ENCODE data around the gene MTCH1.

MTCH1 gene

GRCh38 chr6:37021356-37022129 lies 35.5 kb upstream of the MTCH1 start:
- Mint-ChIP-seq H3K27me3 (ENCODE audit: low read depth) (no peaks in the 10 kb centered on the region), H3K4me1 (ENCODE audit: low read depth) (peaks cover 72% of the 10 kb centered on the region), H3K36me3 (ENCODE audit: low read depth) (no peaks in the 10 kb centered on the region), H3K9me3 (no peaks in the 10 kb centered on the region), H3K4me3 (peak overlapping the region; percentile 64), H3K27ac (peak overlapping the region; percentile 83)
- DNase-seq (ENCODE audit: low spot score): peak; percentile 60

GRCh38 chr6:37020812-37021211 lies 34.8 kb upstream of the MTCH1 start:
- H3K4me1 Mint-ChIP-seq (ENCODE audit: low read depth): peaks cover 67% of the 10 kb centered on the region
- peak overlapping the region; percentile 34 for H3K27ac Mint-ChIP-seq
- no peaks in the 10 kb centered on the region for H3K36me3 Mint-ChIP-seq (ENCODE audit: low read depth)
- H3K9me3 Mint-ChIP-seq: no peaks in the 10 kb centered on the region
- no peak overlapping the region for H3K4me3 Mint-ChIP-seq
- H3K27me3 Mint-ChIP-seq (ENCODE audit: low read depth): no peaks in the 10 kb centered on the region
- no peak for DNase-seq (ENCODE audit: low spot score)

GRCh38 chr6:37020381-37020780 lies 34.4 kb upstream of the MTCH1 start:
- Mint-ChIP-seq H3K4me1 (ENCODE audit: low read depth) (peaks cover 65% of the 10 kb centered on the region), H3K36me3 (ENCODE audit: low read depth) (no peaks in the 10 kb centered on the region), H3K4me3 (no peak overlapping the region), H3K27me3 (ENCODE audit: low read depth) (no peaks in the 10 kb centered on the region), H3K27ac (peak overlapping the region; percentile 34), H3K9me3 (no peaks in the 10 kb centered on the region)
- DNase-seq (ENCODE audit: low spot score): no peak

GRCh38 chr6:37019065-37019450 lies 33.1 kb upstream of the MTCH1 start:
- Mint-ChIP-seq H3K9me3 (no peaks in the 10 kb centered on the region), H3K4me1 (ENCODE audit: low read depth) (peaks cover 55% of the 10 kb centered on the region), H3K27me3 (ENCODE audit: low read depth) (no peaks in the 10 kb centered on the region), H3K27ac (peak overlapping the region; percentile 61), H3K36me3 (ENCODE audit: low read depth) (no peaks in the 10 kb centered on the region), H3K4me3 (no peak overlapping the region)
- DNase-seq (ENCODE audit: low spot score): no peak

- peak; percentile 87 for DNase-seq (ENCODE audit: low spot score)
- Mint-ChIP-seq H3K36me3 (ENCODE audit: low read depth) (no peaks in the 10 kb centered on the region), H3K9me3 (no peaks in the 10 kb centered on the region), H3K27ac (peak overlapping the region; percentile 79), H3K27me3 (ENCODE audit: low read depth) (no peaks in the 10 kb centered on the region), H3K4me1 (ENCODE audit: low read depth) (peaks cover 49% of the 10 kb centered on the region), H3K4me3 (peak overlapping the region; percentile 42)
Observed at GRCh38 chr6:37018198-37019064, 32.4 kb upstream of the MTCH1 start.

- no peaks in the 10 kb centered on the region for H3K9me3 Mint-ChIP-seq
- peaks cover 42% of the 10 kb centered on the region for H3K4me1 Mint-ChIP-seq (ENCODE audit: low read depth)
- peak overlapping the region; percentile 19 for H3K4me3 Mint-ChIP-seq
- peak overlapping the region; percentile 79 for H3K27ac Mint-ChIP-seq
- no peaks in the 10 kb centered on the region for H3K27me3 Mint-ChIP-seq (ENCODE audit: low read depth)
- no peak for DNase-seq (ENCODE audit: low spot score)
- H3K36me3 Mint-ChIP-seq (ENCODE audit: low read depth): no peaks in the 10 kb centered on the region
Observed at GRCh38 chr6:37017606-37018197, 31.7 kb upstream of the MTCH1 start.

GRCh38 chr6:37016995-37017394 lies 31.0 kb upstream of the MTCH1 start:
- Mint-ChIP-seq H3K9me3 (no peaks in the 10 kb centered on the region), H3K4me1 (ENCODE audit: low read depth) (peaks cover 36% of the 10 kb centered on the region), H3K27me3 (ENCODE audit: low read depth) (no peaks in the 10 kb centered on the region), H3K4me3 (no peak overlapping the region), H3K27ac (peak overlapping the region; percentile 52), H3K36me3 (ENCODE audit: low read depth) (no peaks in the 10 kb centered on the region)
- DNase-seq (ENCODE audit: low spot score): no peak

GRCh38 chr6:37015532-37015931 lies 29.5 kb upstream of the MTCH1 start:
- Mint-ChIP-seq H3K27ac (no peak overlapping the region), H3K36me3 (ENCODE audit: low read depth) (no peaks in the 10 kb centered on the region), H3K4me3 (no peak overlapping the region), H3K9me3 (no peaks in the 10 kb centered on the region), H3K27me3 (ENCODE audit: low read depth) (no peaks in the 10 kb centered on the region), H3K4me1 (ENCODE audit: low read depth) (peaks cover 24% of the 10 kb centered on the region)
- DNase-seq (ENCODE audit: low spot score): no peak

- Mint-ChIP-seq H3K4me1 (ENCODE audit: low read depth) (peaks cover 22% of the 10 kb centered on the region), H3K27me3 (ENCODE audit: low read depth) (no peaks in the 10 kb centered on the region), H3K27ac (no peak overlapping the region), H3K9me3 (no peaks in the 10 kb centered on the region), H3K4me3 (no peak overlapping the region), H3K36me3 (ENCODE audit: low read depth) (no peaks in the 10 kb centered on the region)
- DNase-seq (ENCODE audit: low spot score): no peak
Observed at GRCh38 chr6:37014667-37015066, 28.7 kb upstream of the MTCH1 start.

- H3K36me3 Mint-ChIP-seq (ENCODE audit: low read depth): no peaks in the 10 kb centered on the region
- peaks cover 14% of the 10 kb centered on the region for H3K4me1 Mint-ChIP-seq (ENCODE audit: low read depth)
- no peak overlapping the region for H3K27ac Mint-ChIP-seq
- no peak for DNase-seq (ENCODE audit: low spot score)
- no peaks in the 10 kb centered on the region for H3K9me3 Mint-ChIP-seq
- H3K27me3 Mint-ChIP-seq (ENCODE audit: low read depth): no peaks in the 10 kb centered on the region
- no peak overlapping the region for H3K4me3 Mint-ChIP-seq
Observed at GRCh38 chr6:37013516-37014491, 27.8 kb upstream of the MTCH1 start.

- no peak overlapping the region for H3K27ac Mint-ChIP-seq
- H3K27me3 Mint-ChIP-seq (ENCODE audit: low read depth): no peaks in the 10 kb centered on the region
- no peak overlapping the region for H3K4me3 Mint-ChIP-seq
- DNase-seq (ENCODE audit: low spot score): no peak
- H3K4me1 Mint-ChIP-seq (ENCODE audit: low read depth): peaks cover 3% of the 10 kb centered on the region
- H3K9me3 Mint-ChIP-seq: no peaks in the 10 kb centered on the region
- no peaks in the 10 kb centered on the region for H3K36me3 Mint-ChIP-seq (ENCODE audit: low read depth)
Observed at GRCh38 chr6:37011656-37012378, 25.8 kb upstream of the MTCH1 start.

- no peak for DNase-seq (ENCODE audit: low spot score)
- no peak overlapping the region for H3K27ac Mint-ChIP-seq
- no peaks in the 10 kb centered on the region for H3K27me3 Mint-ChIP-seq (ENCODE audit: low read depth)
- no peak overlapping the region for H3K4me3 Mint-ChIP-seq
- H3K36me3 Mint-ChIP-seq (ENCODE audit: low read depth): no peaks in the 10 kb centered on the region
- no peaks in the 10 kb centered on the region for H3K9me3 Mint-ChIP-seq
- peaks cover 14% of the 10 kb centered on the region for H3K4me1 Mint-ChIP-seq (ENCODE audit: low read depth)
Observed at GRCh38 chr6:37010402-37010892, 24.5 kb upstream of the MTCH1 start.
